C4-2B (cell line): ENCODE measurements around the gene PNPLA8.

ENCODE experiments used
- CTCF ChIP-seq: fragments of 450-650 bp; conservative IDR thresholded peaks from 2 replicates; pipeline ENCODE4 v1.5.1; 2017; ENCODE audit warnings: mild to moderate bottlenecking
- ZFX ChIP-seq: fragments of 450-650 bp; IDR thresholded peaks from 2 replicates; pipeline ENCODE4 v1.6.1; 2017

DNA sequence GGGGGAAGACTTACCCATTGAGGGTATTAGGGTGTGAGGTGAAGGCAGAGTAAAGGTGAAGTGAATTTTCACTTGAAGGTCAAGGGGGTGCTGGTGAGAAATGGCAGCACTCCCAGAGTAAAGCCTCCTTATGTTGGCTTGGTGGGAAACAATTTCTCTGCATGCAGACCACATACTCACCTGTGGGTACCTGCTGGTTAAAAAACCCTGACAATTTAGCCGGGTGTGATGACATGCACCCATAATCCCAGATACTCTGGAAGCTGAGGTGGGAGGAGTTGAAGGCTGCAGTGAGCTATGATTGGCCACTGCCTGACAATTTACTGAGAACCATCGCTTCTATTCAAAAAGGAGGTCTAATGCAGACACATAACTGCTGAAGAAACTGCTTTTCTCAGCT is 49.2 kb upstream of the PNPLA8 start:
- TF ChIP-seq CTCF (no peak), ZFX (no peak)
